ENCODE data around the gene CAPG. TPM values are rescaled to one million over a fixed set of nuclear protein-coding genes. Genes with fewer than 3 reads are reported as not detected.
A peak's percentile ranks its signal among the peaks of the same experiment; 100 is the strongest.

The CAPG gene
- total RNA-seq (10 to 100 TPM; 20.9 to 33.0 (median 30.1) TPM), polyA plus RNA-seq (100 to 1,000 TPM; 112 to 230 (median 150) TPM)

DNA sequence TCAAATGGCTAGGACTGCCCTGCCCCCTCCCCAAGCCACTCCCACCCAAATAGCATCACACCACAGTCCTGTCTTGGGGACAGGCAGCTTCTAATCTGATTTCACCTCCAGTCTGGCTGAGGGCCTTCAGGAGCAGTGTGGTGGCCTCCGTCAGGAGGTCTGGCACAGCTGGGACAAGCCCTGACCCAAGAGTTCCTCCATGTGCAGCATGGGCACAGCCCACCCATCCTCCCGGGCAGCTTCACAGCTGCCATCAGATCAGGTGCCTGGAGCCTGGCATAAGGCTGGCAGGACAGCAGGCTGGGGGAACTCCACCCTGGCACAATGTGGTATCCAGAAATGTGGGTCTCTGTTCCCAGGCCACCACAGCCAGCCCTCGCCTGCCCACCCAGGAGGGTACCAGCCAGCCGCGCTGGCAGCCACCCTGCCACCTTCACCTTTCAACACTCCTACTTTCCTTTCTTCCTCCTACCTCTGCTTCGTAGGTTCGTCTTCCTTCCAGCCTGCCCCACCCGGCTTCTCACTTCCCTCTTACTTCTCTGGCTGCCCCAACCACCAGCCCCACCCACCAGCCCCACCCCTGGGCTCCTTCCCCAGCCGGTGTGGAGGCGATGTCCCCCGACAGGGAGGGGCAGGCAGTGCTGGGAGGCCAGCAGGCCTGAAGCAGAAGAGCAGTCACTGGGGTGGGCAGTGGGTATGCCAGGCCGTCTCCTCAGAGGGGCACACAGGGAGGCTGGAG is at the start of gene CAPG:
TSS of gene CAPG (minus strand) at position 522 of the 739 bp plus-strand sequence. CDS start 8,221 bp downstream, outside the sequence.
- peak within 1 kb of the TSS in 2 of 4 donors; percentile 6 to 27 for H3K27ac ChIP-seq
- peaks cover 0 to 27% (median 17%) of the 10 kb centered on the region in 4 donors for H3K4me1 ChIP-seq
- H3K36me3 ChIP-seq: no peaks in the 10 kb centered on the region
- WGBS, 2 donors: 13 to 23% methylated on average over 12 of the region's 12 CpGs
- TF ChIP-seq CTCF (IDR thresholded peaks at IDR 0.05) (no peak), POLR2A (IDR thresholded peaks at IDR 0.05) (no peak), POLR2AphosphoS5 (IDR thresholded peaks at IDR 0.05) (no peak), EP300 (IDR thresholded peaks at IDR 0.05) (no peak)
- DNase-seq: no peak
- intact Hi-C loops (cut with DNase I): no loop called here
- no peaks in the 10 kb centered on the region for H3K9me3 ChIP-seq
- H3K4me3 ChIP-seq: peak within 1 kb of the TSS in 1 of 4 donors; percentile 22
- no peaks in the 10 kb centered on the region for H3K27me3 ChIP-seq

- Histone ChIP-seq H3K4me3 (no peak overlapping the region), H3K9me3 (no peaks in the 10 kb centered on the region), H3K27ac (no peak overlapping the region), H3K36me3 (no peaks in the 10 kb centered on the region), H3K27me3 (no peaks in the 10 kb centered on the region), H3K4me1 (no peaks in the 10 kb centered on the region)
- WGBS, 2 donors: 97% methylated on average over 1 of the region's 1 CpG
- TF ChIP-seq POLR2AphosphoS5 (IDR thresholded peaks at IDR 0.05) (no peak), POLR2A (IDR thresholded peaks at IDR 0.05) (no peak), EP300 (IDR thresholded peaks at IDR 0.05) (no peak), CTCF (IDR thresholded peaks at IDR 0.05) (no peak)
- no peak for DNase-seq
- intact Hi-C loops (cut with DNase I): no loop called here
Measured at GRCh38 chr2:85459771-85460170, 49.6 kb upstream of the CAPG start.

DNA sequence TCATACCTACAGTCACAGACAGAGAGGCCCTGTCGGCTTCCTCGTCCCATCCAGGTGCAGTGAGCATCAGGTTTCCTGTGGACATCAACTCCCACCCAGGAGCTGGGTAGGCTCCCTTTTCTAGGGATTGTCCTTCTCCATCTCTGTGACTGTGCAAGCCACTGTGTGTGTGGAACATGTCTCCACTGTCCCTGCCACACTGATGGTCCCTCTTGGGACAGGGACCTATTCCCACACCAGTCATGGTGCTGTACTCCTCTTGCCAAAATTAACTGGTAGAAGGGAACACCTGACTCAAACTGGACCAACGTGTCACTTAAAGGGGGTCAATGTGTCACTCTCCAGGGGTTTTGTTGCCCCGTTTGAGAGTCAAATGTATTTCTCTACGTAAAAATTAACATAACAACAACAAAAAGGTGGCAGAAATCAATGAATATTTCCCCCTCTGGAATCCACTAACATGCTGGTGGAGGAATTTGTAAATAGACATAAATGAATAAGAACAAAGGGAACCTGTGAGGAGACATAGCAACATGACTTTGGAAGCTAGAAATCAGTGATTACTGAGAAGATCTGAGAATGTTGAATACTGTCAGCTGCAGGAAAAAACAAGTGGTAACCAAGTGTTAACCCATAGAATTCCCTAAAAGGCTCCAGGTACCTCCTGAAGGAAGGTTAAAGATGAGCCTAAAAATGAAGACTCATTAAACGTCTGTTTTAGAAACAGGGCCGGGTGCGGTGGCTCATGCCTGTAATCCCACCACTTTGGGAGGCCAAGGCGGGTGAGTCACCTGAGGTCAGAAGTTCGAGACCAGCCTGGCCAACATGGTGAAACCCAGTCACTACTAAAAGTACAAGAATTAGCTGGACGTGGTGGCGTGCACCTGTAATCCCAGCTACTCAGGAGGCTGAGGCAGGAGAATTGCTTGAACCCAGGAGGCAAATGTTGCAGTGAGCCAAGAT is 48.7 kb upstream of the CAPG start:
- Histone ChIP-seq H3K4me1 (no peaks in the 10 kb centered on the region), H3K27ac (no peak overlapping the region), H3K27me3 (no peaks in the 10 kb centered on the region), H3K36me3 (no peaks in the 10 kb centered on the region), H3K4me3 (no peak overlapping the region), H3K9me3 (no peaks in the 10 kb centered on the region)
- TF ChIP-seq CTCF (IDR thresholded peaks at IDR 0.05) (no peak), POLR2AphosphoS5 (IDR thresholded peaks at IDR 0.05) (no peak), EP300 (IDR thresholded peaks at IDR 0.05) (no peak), POLR2A (IDR thresholded peaks at IDR 0.05) (no peak)
- DNase-seq: peak; percentile 12
- 87 to 91% methylated on average over 12 of the region's 12 CpGs for WGBS, 2 donors
- intact Hi-C loops (cut with DNase I): no loop called here

DNA sequence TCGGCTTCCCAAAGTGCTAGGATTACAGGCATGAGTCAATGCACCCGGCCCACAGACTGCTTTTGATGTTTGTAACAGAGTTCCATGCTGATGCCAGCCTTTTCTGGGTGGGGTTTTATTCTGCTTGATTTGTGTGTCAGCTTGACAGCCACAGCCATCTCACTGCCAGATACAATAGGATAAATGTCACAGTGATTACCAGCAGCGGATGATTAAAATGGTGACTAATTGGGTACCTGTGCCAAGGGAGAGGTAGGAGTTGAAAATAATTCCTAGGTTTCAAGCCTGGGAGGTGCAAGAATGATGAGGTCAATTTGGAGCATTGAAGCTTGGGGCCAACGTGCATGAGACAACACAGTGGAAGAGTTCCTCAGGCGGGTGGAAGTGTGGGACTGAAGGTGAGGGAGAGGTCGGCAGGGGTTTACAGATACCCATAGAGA is 47.7 kb upstream of the CAPG start:
- TF ChIP-seq EP300 (IDR thresholded peaks at IDR 0.05) (no peak), CTCF (IDR thresholded peaks at IDR 0.05) (no peak), POLR2AphosphoS5 (IDR thresholded peaks at IDR 0.05) (no peak), POLR2A (IDR thresholded peaks at IDR 0.05) (no peak)

More for the DNA sequence above, 47.7 kb upstream of the CAPG start:
- H3K9me3 ChIP-seq: no peaks in the 10 kb centered on the region
- no peaks in the 10 kb centered on the region for H3K4me1 ChIP-seq
- H3K27me3 ChIP-seq: no peaks in the 10 kb centered on the region
- no peak overlapping the region for H3K27ac ChIP-seq
- intact Hi-C loops (cut with DNase I): no loop called here
- WGBS, 2 donors: 41 to 75% methylated on average over 6 of the region's 6 CpGs
- no peaks in the 10 kb centered on the region for H3K36me3 ChIP-seq
- H3K4me3 ChIP-seq: no peak overlapping the region
- peak; percentile 29 for DNase-seq

All from sigmoid colon (tissue), 7 donors.